HL-60 (cell line): Measurements from ENCODE around the gene CNTN6.

ENCODE experiments used
- DNase-seq, 2 experiments: peaks; one replicate each; pipeline ENCODE4 v3.0.0-alpha.2; 2010 to 2020; ENCODE audit warnings: low read depth in 1 of 2, low spot score in 1 of 2
- H3K27ac ChIP-seq: fragments of 250-450 bp; sonication (Bioruptor Pico); replicated peaks from 2 replicates; pipeline ENCODE4 v1.5.1; 2020; ENCODE audit warnings: mild to moderate bottlenecking, moderate library complexity
- H3K27me3 ChIP-seq: fragments of 250-450 bp; sonication (Bioruptor Pico); 2 replicates; pipeline ENCODE4 v1.5.1; 2021; ENCODE audit warnings: mild to moderate bottlenecking, moderate library complexity; ENCODE audit not compliant: insufficient read depth, poor library complexity, severe bottlenecking
- H3K4me3 ChIP-seq: replicated peaks from 2 replicates; pipeline ENCODE4 v1.5.1; 2011; ENCODE audit warnings: mild to moderate bottlenecking, control low read depth, low read length; ENCODE audit not compliant: insufficient read depth
- CTCF ChIP-seq: IDR thresholded peaks from one replicate; pipeline ENCODE4 v1.5.1; 2011; ENCODE audit warnings: low read length, control low read depth, inconsistent platforms; ENCODE audit not compliant: insufficient read depth
- GABPA ChIP-seq: IDR thresholded peaks from 2 replicates; pipeline ENCODE4 v1.6.1; 2012; ENCODE audit warnings: low read depth
- POLR2AphosphoS5 ChIP-seq: IDR thresholded peaks from 2 replicates; pipeline ENCODE4 v1.6.1; 2012; ENCODE audit warnings: low read depth
- REST ChIP-seq: IDR thresholded peaks from 2 replicates; pipeline ENCODE4 v1.6.1; 2012; ENCODE audit warnings: low read depth; ENCODE audit not compliant: insufficient replicate concordance
- SPI1 ChIP-seq: IDR thresholded peaks from 2 replicates; pipeline ENCODE4 v1.6.1; 2012; ENCODE audit warnings: low read depth, mild to moderate bottlenecking, borderline replicate concordance

The CNTN6 gene

GRCh38 chr3:1079662-1080061 lies 13.2 kb upstream of the CNTN6 start:
- no peaks in the 10 kb centered on the region for H3K27me3 ChIP-seq
- no peak overlapping the region for H3K4me3 ChIP-seq
- H3K27ac ChIP-seq = no peak overlapping the region
- DNase-seq = no peak
- TF ChIP-seq REST = no peak
- no peak for TF ChIP-seq GABPA
- no peak for TF ChIP-seq SPI1
- TF ChIP-seq POLR2AphosphoS5 = no peak
- TF ChIP-seq CTCF = no peak

- TF ChIP-seq SPI1 (no peak), CTCF (peak; percentile 43)
- H3K4me3 ChIP-seq = no peak overlapping the region
- H3K27me3 ChIP-seq = no peaks in the 10 kb centered on the region
- DNase-seq = peak in 1 of 2 experiments; percentile 26
- H3K27ac ChIP-seq = no peak overlapping the region
These were observed 10.7 kb upstream of the CNTN6 start for GRCh38 chr3:1082108-1082507.

GRCh38 chr3:1087066-1087560 lies 5.7 kb upstream of the CNTN6 start:
- TF ChIP-seq CTCF (no peak), REST (no peak), SPI1 (no peak), POLR2AphosphoS5 (no peak), GABPA (no peak)
- DNase-seq = no peak
- Histone ChIP-seq H3K27ac (no peak overlapping the region), H3K27me3 (no peaks in the 10 kb centered on the region), H3K4me3 (no peak overlapping the region)

GRCh38 chr3:1088503-1088902 lies 4.3 kb upstream of the CNTN6 start:
- Histone ChIP-seq H3K27me3 (no peaks in the 10 kb centered on the region), H3K4me3 (no peak overlapping the region), H3K27ac (no peak overlapping the region)
- no peak for DNase-seq
- TF ChIP-seq REST = no peak
